Measurements from ENCODE around the gene MICALL2. TPM values are rescaled to one million over a fixed set of nuclear protein-coding genes. Genes with fewer than 3 reads are reported as not detected.

The MICALL2 gene
- total and polyA plus RNA-seq, 3 donors from 2014 or later, result 13.4 to 39.4 (median 29.4) TPM

- intact Hi-C loops (cut with DNase I; ENCODE audit: low total_unique reads), result no loop called here
These were observed 54.2 kb downstream of the MICALL2 start for GRCh38 chr7:1404898-1405548.

GRCh38 chr7:1404460-1404809 lies 54.8 kb downstream of the MICALL2 start:
- 11 to 12% methylated on average over 4 of the region's 4 CpGs for WGBS, 2 donors
- H3K9me3 ChIP-seq, result no peaks in the 10 kb centered on the region
- H3K4me3 ChIP-seq, result no peak overlapping the region
- no peaks in the 10 kb centered on the region for H3K27me3 ChIP-seq
- intact Hi-C loops (cut with DNase I; ENCODE audit: low total_unique reads), result no loop called here
- H3K27ac ChIP-seq, result no peak overlapping the region
- H3K36me3 ChIP-seq (ENCODE audit: low read depth, missing control alignments), result no peaks in the 10 kb centered on the region
- no peak for DNase-seq
- no peaks in the 10 kb centered on the region for H3K4me1 ChIP-seq
- TF ChIP-seq CTCF (IDR thresholded peaks at IDR 0.05) (no peak), POLR2A (IDR thresholded peaks at IDR 0.05) (no peak)

More at GRCh38 chr7:1404898-1405548, 54.2 kb downstream of the MICALL2 start:
- Histone ChIP-seq H3K27ac (no peak overlapping the region), H3K27me3 (no peaks in the 10 kb centered on the region), H3K4me3 (no peak overlapping the region), H3K4me1 (no peaks in the 10 kb centered on the region), H3K36me3 (ENCODE audit: low read depth, missing control alignments) (no peaks in the 10 kb centered on the region), H3K9me3 (no peaks in the 10 kb centered on the region)
- DNase-seq, result no peak
- 43 to 60% methylated on average over 20 to 21 of the region's 21 CpGs for WGBS, 2 donors
- TF ChIP-seq POLR2A (IDR thresholded peaks at IDR 0.05) (no peak), CTCF (IDR thresholded peaks at IDR 0.05) (no peak)

- Histone ChIP-seq H3K27ac (no peak overlapping the region), H3K4me1 (no peaks in the 10 kb centered on the region), H3K9me3 (no peaks in the 10 kb centered on the region), H3K27me3 (no peaks in the 10 kb centered on the region), H3K4me3 (no peak overlapping the region), H3K36me3 (ENCODE audit: low read depth, missing control alignments) (no peaks in the 10 kb centered on the region)
- intact Hi-C loops (cut with DNase I; ENCODE audit: low total_unique reads), result no loop called here
- no peak for DNase-seq
- WGBS, 2 donors, result 8 to 13% methylated on average over 29 to 41 of the region's 41 CpGs
- no peak for TF ChIP-seq CTCF (IDR thresholded peaks at IDR 0.05)
- TF ChIP-seq POLR2A (IDR thresholded peaks at IDR 0.05), result no peak
These were observed 55.4 kb downstream of the MICALL2 start for GRCh38 chr7:1403638-1404459.

GRCh38 chr7:1402791-1403637 lies 56.3 kb downstream of the MICALL2 start:
- intact Hi-C loops (cut with DNase I; ENCODE audit: low total_unique reads), result no loop called here
- TF ChIP-seq CTCF (IDR thresholded peaks at IDR 0.05) (no peak), POLR2A (IDR thresholded peaks at IDR 0.05) (no peak)
- H3K36me3 ChIP-seq (ENCODE audit: low read depth, missing control alignments), result no peaks in the 10 kb centered on the region
- H3K9me3 ChIP-seq, result no peaks in the 10 kb centered on the region
- H3K4me3 ChIP-seq, result no peak overlapping the region
- no peak overlapping the region for H3K27ac ChIP-seq
- H3K27me3 ChIP-seq, result no peaks in the 10 kb centered on the region
- H3K4me1 ChIP-seq, result no peaks in the 10 kb centered on the region
- WGBS, 2 donors, result 60% methylated on average over 3 to 11 of the region's 11 CpGs
- DNase-seq, result no peak

All from testis (tissue), 3 donors.